ENCODE results near the gene FOXN3.
A peak's percentile ranks its signal among the peaks of the same experiment; 100 is the strongest.
"Not testable (repeated sequence)": the region's sequence is repeated elsewhere in the genome, so short reads cannot be mapped to it uniquely, and the experiment has no call there.

Gene FOXN3

GRCh38 chr14:89251061-89251460 lies 166.0 kb downstream of the FOXN3 start:
- no peak for DNase-seq (ENCODE audit: low spot score)

GRCh38 chr14:89250655-89250975 lies 166.4 kb downstream of the FOXN3 start:
- not testable (repeated sequence) for DNase-seq (ENCODE audit: low spot score)

DNA sequence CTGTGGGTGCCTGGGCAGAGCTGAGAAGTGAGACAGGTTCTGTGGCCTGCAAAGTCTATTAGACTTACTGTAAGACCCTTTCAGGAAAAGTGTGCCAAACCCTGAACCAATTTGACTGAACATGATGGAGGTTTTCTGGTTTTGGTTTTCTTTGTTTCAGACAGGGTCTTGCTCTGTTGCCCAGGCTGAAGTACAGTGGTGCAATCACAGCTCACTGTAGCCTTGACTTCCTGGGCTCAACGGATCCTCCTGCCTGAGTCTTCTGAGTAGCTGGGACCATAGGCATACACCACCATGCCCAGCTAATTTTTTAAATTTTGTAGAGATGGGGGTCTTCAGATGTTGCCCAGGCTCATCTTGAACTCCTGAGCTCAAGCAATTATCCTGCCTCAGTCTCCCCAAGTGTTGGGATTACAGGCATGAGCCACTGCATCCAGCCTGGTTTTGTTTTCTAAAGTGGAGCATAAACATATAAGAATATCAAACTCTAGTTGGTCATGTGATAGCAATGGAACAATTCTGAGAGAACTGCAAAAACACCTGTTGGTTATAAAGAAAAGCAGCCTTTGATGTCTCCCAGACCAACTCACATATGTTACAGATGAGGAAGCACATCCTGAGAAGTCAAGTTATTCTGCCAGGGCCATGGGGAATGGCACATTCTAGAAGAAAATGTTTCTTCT lies 166.9 kb downstream of the FOXN3 start:
- no peak for DNase-seq (ENCODE audit: low spot score)

GRCh38 chr14:89249065-89249695 lies 167.9 kb downstream of the FOXN3 start:
- no peak for DNase-seq (ENCODE audit: low spot score)

GRCh38 chr14:89248411-89249064 lies 168.5 kb downstream of the FOXN3 start:
- DNase-seq (ENCODE audit: low spot score): no peak

DNA sequence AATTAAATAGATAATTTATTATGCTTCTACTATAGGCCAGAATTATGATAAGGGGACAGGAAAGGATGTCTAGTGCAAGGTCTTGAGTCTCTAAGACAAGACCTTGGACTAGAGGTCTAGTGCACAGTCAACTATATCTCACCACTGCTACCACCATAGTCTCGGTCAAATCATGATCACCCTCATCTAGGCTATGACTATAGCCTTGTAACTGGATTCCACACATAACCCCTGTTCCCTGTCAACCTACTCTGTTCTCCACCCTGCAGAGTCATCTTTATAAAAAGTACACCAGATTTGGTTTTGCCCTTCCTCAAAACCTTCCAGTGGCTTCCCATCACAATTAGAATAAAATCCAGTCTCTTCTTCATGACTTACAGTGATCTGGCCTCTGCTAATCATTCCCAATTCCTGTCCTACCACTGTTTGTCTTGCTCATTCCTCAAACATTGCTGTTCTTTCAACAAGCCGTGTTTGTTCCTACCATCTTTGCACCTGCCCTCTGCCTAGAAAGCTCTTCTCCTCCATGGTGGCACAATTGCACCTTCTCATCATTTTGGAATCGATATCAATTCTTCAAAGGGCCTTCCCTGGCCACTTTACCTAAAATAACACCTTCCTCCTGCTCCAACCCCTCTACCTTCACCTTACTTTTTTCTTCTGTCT lies 169.4 kb downstream of the FOXN3 start:
- DNase-seq (ENCODE audit: low spot score): no peak

- no peak for DNase-seq (ENCODE audit: low spot score)
Observed at GRCh38 chr14:89246290-89246689, 170.7 kb downstream of the FOXN3 start.

GRCh38 chr14:89245802-89246201 lies 171.2 kb downstream of the FOXN3 start:
- no peak for DNase-seq (ENCODE audit: low spot score)

DNA sequence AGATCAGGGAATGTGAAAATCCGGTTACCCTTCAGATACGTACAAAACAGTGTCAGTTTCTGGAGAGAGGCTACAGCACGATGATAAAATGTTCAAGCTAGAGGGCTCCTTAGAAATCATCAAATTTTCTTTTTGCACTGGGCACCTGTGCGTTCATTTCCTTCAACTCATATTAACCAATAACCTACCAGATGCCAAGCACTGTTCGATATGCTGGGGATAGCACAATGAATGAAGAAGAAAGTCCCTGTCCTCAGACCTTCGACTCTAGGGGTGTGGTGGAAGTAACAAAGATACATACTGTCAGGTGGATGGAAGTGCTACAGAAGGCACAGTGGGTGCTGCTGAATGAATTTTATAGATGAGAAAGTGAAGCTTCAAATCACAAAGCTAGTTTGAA lies 172.3 kb downstream of the FOXN3 start:
- DNase-seq (ENCODE audit: low spot score): no peak

- DNase-seq (ENCODE audit: low spot score): no peak
Observed at GRCh38 chr14:89243741-89244140, 173.3 kb downstream of the FOXN3 start.

- no peak for DNase-seq (ENCODE audit: low spot score)
Observed at GRCh38 chr14:89243286-89243685, 173.7 kb downstream of the FOXN3 start.

GRCh38 chr14:89242652-89243279 lies 174.3 kb downstream of the FOXN3 start:
- no peak for DNase-seq (ENCODE audit: low spot score)

GRCh38 chr14:89241934-89242651 lies 174.9 kb downstream of the FOXN3 start:
- DNase-seq (ENCODE audit: low spot score): no peak

DNA sequence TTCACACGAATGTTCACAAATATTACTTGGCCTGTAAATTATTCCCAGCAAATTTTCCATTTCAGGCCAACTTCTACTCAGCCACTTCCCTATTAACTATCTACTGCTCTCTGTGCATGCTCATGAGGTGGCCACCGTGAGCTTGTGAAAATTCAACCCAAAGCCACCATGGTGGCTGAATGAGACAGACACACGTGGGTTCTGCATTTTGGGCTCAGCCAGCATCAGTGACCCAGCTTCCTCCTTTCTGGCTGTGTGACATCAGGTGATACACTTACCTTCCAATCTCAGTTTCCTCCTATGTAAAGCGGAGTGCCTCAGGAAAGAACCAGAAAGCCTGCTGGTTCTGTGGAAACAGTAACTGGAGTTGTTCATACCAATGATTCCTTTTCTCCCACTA lies 175.8 kb downstream of the FOXN3 start:
- no peak for DNase-seq (ENCODE audit: low spot score)

- DNase-seq (ENCODE audit: low spot score): no peak
Observed at GRCh38 chr14:89240414-89240813, 176.6 kb downstream of the FOXN3 start.

- peak; percentile 34 for DNase-seq (ENCODE audit: low spot score)
Observed at GRCh38 chr14:89239023-89239422, 178.0 kb downstream of the FOXN3 start.

DNA sequence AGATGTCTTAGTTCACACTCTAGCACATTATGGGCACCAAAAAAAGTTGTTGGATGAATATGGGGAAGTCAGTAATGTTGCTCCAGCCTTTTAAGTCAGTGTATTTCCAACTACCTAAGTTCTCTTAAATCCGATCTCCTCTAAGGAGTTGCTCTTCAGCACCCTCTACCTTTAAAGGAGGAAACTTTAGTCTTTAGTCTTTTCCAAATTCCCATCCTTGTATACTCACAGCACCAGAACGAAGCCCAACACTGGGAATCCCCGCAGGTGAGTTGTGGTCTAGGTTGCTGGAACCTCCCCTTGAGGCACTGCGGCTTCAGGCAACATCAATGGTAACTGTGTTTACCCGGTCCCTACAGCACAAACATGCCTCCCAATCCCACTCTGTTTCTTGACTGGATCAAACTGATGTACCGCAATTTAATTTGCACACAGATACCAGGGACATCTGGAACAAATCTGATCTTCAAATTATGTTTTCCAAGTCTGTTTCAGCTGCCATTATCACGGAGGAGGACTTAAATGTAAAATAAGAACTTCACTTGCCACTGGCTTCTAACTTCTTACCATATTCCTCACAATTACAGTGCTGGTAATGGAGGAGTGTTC lies 179.0 kb downstream of the FOXN3 start:
- peak; percentile 93 for DNase-seq (ENCODE audit: low spot score)

DNA sequence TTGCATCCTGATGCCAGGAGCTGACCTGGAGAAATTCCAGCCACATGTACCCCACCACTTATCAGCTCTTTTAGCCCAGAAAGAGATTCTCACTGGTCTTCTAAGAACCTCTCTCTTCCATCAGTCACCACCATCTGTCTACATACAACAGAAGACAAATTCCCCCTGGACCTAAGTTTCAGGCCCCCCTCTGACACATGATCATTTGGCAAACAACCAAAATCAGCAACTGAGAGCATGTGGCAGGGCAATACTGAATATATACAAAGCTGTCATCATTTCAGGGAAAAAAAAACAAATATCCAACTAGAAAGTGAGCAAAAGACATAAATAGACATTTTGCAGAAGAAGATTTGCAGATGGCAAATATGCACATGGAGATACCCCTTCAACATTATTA lies 180.2 kb downstream of the FOXN3 start:
- no peak for DNase-seq (ENCODE audit: low spot score)

DNA sequence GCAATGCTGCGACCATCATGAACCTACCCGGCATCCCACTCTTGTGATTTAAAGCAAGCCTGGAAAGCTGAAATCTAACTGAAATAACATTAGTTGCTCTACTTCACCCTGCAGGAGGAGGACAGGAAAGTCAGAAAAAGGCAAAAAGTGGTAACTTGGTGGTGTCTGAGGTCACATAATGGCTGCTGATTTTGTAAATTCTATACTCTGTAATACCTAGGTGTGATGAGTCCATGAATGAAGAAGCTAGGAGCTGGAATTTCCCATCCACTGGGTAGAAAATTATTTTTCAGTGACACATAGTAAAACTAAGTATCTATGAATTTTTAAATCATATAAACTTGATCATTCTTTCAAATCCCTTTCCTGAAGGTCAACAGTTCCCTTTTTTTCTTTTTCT lies 183.8 kb downstream of the FOXN3 start:
- DNase-seq (ENCODE audit: low spot score): no peak

DNA sequence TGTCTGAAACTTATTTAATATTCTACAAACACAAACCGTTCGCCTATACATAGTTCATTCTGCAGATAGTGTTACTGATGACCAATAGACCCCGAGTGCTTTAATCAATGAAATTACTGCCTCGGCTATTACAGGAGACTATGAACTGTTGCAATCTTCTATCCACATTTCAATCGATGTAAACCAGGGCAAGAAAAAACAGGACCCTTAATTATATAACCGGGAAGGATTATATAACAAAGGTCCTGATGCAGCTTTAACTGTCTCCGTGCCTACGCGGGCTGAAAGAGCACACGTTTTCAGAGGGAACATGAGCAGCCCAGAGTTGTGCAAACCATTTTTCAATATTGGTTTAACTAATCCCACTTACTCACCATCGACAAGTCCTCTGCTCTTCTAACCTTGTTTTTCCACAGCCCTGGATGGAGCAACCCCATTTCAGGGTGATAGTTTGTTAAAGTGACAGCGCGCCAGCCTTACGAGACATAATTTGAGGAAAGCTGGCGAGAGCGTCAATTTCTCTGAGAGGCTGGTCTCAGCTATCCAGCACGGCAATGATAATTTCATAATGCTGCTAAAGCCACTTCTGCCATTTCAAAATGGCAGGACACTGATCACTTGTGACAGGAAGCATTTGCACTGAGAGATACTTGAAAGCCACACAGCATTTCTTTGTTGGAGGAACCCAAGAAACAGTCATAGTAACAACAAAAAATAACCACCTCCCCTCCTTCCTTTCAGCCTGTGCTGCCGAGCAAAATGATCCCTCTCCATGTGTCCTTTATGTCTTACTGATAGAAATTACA lies 184.6 kb downstream of the FOXN3 start:
- peak; percentile 83 for DNase-seq (ENCODE audit: low spot score)
